Nephron (organoid): ENCODE results near the gene EXOSC3.
"Not testable (repeated sequence)": the region's sequence is repeated elsewhere in the genome, so short reads cannot be mapped to it uniquely, and the experiment has no call there.

Experiments
- H3K27ac Mint-ChIP-seq, 3 experiments: 2 replicates each; pipeline ENCODE4 v1.8.0; 2020; ENCODE audit warnings: mixed read lengths in 3 of 3, mild to moderate bottlenecking in 2 of 3, moderate library complexity in 1 of 3
- H3K27me3 Mint-ChIP-seq: 2 replicates; pipeline ENCODE4 v1.8.0; 2021; ENCODE audit warnings: low read depth, mild to moderate bottlenecking, moderate library complexity, mixed read lengths
- H3K36me3 Mint-ChIP-seq: 2 replicates; pipeline ENCODE4 v1.8.0; 2020; ENCODE audit warnings: low read depth, mixed read lengths
- H3K4me1 Mint-ChIP-seq: 2 replicates; pipeline ENCODE4 v1.8.0; 2020; ENCODE audit warnings: mixed read lengths
- H3K4me3 Mint-ChIP-seq, 3 experiments: 2 replicates each; pipeline ENCODE4 v1.8.0; 2020; ENCODE audit warnings: mild to moderate bottlenecking in 3 of 3, mixed read lengths in 3 of 3, moderate library complexity in 2 of 3
- H3K9me3 Mint-ChIP-seq: 2 replicates; pipeline ENCODE4 v1.8.0; 2020; ENCODE audit warnings: mixed read lengths
- TF ChIP-seq, protein P1 (sequence below), 3 experiments: fragments of 200-600 bp; sonication (generic); IDR thresholded peaks; one replicate each; pipeline ENCODE4 v1.5.0; 2021; ENCODE audit warnings: antibody characterized with exemption in 3 of 3; ENCODE audit not compliant: unreplicated experiment in 3 of 3

Gene EXOSC3

DNA sequence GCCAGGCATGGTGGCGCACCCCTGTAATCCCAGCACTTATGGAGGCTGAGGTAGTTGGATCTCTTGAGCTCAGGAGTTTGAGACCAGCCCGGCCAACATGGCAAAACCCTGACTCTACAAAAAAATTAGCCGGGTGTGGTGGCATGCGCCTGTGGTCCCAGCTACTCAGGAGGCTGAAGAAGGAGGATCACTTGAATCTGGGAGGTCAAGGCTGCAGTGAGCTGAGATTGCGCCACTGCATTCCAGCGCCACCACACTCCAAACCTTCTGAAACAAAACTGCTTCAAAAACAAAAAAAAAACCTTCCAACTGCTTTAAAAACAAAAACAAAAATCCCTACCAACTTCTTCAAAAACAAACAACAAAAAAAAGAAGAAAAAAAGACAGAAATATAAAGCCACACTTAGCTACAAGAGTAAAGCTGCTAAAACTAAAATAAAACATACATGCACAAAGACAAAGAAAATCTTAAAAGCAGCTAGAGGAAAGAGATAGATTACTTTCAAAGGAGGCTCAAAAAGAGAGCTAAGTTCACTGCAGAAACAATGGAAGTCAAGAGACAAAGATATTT is 27.1 kb upstream of the EXOSC3 start:
- no peak overlapping the region for H3K4me3 Mint-ChIP-seq
- no peaks in the 10 kb centered on the region for H3K4me1 Mint-ChIP-seq
- H3K27ac Mint-ChIP-seq, result no peak overlapping the region
- H3K9me3 Mint-ChIP-seq, result no peaks in the 10 kb centered on the region
- peaks cover 23% of the 10 kb centered on the region for H3K36me3 Mint-ChIP-seq
- TF ChIP-seq, protein P1, sequence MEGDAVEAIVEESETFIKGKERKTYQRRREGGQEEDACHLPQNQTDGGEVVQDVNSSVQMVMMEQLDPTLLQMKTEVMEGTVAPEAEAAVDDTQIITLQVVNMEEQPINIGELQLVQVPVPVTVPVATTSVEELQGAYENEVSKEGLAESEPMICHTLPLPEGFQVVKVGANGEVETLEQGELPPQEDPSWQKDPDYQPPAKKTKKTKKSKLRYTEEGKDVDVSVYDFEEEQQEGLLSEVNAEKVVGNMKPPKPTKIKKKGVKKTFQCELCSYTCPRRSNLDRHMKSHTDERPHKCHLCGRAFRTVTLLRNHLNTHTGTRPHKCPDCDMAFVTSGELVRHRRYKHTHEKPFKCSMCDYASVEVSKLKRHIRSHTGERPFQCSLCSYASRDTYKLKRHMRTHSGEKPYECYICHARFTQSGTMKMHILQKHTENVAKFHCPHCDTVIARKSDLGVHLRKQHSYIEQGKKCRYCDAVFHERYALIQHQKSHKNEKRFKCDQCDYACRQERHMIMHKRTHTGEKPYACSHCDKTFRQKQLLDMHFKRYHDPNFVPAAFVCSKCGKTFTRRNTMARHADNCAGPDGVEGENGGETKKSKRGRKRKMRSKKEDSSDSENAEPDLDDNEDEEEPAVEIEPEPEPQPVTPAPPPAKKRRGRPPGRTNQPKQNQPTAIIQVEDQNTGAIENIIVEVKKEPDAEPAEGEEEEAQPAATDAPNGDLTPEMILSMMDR (IDR thresholded peaks at IDR 0.05; ENCODE audit: unreplicated experiment in 3 of 3), result no peak
- H3K27me3 Mint-ChIP-seq, result no peaks in the 10 kb centered on the region

DNA sequence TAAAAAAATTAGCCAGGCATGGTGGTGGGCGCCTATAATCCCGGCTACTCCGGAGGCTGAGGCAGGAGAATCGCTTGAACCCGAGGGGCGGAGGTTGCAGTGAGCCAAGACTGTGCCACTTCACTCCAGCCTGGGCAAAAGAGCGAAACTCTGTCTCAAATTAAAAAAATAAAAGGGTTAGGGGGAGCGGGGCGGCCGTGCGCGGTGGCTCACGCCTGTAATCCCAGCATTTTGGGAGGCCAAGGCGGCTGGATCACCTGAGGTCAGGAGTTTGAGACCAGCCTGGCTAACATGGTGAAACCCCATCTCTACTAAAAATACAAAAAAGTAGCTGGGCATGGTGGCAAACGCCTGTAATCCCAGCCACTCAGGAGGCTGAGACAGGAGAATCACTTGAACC is 24.8 kb upstream of the EXOSC3 start:
- not testable (repeated sequence) for H3K27ac Mint-ChIP-seq, H3K9me3 Mint-ChIP-seq, H3K4me1 Mint-ChIP-seq, H3K4me3 Mint-ChIP-seq, H3K27me3 Mint-ChIP-seq
- H3K36me3 Mint-ChIP-seq, result peaks cover 29% of the 10 kb centered on the region

DNA sequence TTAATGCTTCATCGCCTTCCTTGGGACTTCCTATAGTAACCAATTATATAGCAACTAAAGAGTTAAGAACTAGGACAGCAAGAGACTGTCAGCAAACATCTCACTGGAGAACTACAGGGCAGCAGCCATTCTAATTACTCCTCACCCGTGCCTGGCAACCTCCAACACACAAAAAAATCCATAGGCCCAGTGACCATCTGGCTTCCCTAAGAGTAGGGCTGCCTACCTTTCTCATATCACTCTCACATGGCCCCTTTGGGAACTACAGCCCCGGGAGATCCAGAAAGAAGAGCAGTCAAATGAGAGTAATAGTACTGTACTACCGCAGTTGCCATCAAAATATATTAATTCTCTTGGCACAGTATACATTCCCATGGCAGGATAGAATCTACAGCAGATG is 21.4 kb upstream of the EXOSC3 start:
- no peaks in the 10 kb centered on the region for H3K9me3 Mint-ChIP-seq
- peaks cover 3% of the 10 kb centered on the region for H3K27me3 Mint-ChIP-seq
- no peak overlapping the region for H3K4me3 Mint-ChIP-seq
- TF ChIP-seq, protein P1 (IDR thresholded peaks at IDR 0.05; ENCODE audit: unreplicated experiment in 3 of 3), result no peak
- H3K36me3 Mint-ChIP-seq, result peaks cover 17% of the 10 kb centered on the region
- H3K4me1 Mint-ChIP-seq, result peaks cover 17% of the 10 kb centered on the region
- peak overlapping the region in 1 of 3 experiments; percentile 7 for H3K27ac Mint-ChIP-seq

DNA sequence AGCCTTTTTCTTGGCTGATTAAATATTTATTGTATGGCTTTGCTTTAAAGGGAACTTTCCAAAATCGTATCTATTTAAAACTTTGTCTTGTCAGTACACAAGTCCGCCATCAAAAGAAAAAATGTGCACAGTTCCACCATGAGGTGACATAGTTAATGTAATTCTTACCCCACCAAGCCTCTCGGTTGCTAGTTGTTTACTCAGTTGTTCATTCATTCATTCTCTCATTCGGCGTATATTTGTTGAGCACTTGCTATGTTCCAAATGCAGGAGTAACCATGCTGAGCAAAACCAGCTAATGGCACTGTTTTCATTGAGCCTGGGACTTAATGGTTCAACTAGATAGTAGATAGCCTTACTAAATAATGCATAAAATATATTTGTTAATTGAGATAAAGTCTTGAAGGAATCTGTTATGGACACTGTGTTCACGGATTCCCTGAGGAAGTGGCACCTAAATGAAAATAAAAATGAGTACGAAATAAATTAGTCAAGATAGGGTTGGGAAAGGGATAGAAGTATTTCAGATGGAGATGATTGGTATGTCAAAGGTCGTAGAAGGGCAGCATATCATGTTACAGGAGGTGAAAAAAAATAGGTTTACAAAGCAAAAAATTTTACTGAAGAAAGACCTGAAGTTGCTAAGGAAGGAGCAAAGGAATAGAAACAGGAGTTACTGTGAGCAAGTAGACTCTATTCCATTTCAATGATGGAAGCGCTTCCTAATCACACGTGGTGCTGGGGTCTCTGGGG is 17.3 kb upstream of the EXOSC3 start:
- peaks cover 7% of the 10 kb centered on the region for H3K36me3 Mint-ChIP-seq
- H3K27ac Mint-ChIP-seq, result peak overlapping the region; percentile 82 to 97 (median 93)
- peaks cover 17% of the 10 kb centered on the region for H3K4me1 Mint-ChIP-seq
- H3K9me3 Mint-ChIP-seq, result no peaks in the 10 kb centered on the region
- H3K4me3 Mint-ChIP-seq, result peak overlapping the region; percentile 94 to 98 (median 97)
- TF ChIP-seq, protein P1 (IDR thresholded peaks at IDR 0.05; ENCODE audit: unreplicated experiment in 3 of 3), result no peak
- peaks cover 3% of the 10 kb centered on the region for H3K27me3 Mint-ChIP-seq

DNA sequence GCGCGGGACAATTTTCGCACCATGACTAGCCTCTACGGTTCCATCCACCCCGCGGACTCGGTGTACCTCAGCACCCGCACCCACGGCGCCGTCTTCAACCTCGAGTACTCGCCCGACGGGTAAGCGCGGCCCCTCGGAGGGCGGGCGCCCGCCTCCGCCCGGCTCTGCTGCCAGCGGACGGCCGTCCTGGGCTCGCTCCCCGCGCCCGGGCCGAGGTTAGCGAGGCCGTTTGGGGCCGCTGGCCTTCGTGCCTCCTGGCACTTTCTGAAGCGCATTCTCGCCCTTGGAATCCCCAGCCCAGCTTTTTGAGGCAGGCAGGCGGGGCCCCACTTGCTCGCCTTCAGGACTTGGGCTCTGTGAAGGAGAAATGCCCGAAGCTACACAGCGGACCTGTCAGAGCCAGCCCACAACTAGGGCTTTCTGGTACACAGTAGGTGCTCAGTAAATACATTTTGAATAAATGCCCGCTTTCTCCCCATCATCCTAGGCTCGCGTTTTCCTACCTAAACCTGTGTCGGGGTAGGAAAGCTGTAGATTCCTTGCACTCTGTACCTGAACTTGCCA is 16.5 kb upstream of the EXOSC3 start:
- Mint-ChIP-seq H3K9me3 (no peaks in the 10 kb centered on the region), H3K4me3 (peak overlapping the region; percentile 94 to 98 (median 97)), H3K36me3 (peaks cover 7% of the 10 kb centered on the region), H3K27ac (peak overlapping the region; percentile 82 to 97 (median 93)), H3K27me3 (peaks cover 4% of the 10 kb centered on the region), H3K4me1 (peaks cover 17% of the 10 kb centered on the region)
- TF ChIP-seq, protein P1 (IDR thresholded peaks at IDR 0.05; ENCODE audit: unreplicated experiment in 3 of 3), result no peak

DNA sequence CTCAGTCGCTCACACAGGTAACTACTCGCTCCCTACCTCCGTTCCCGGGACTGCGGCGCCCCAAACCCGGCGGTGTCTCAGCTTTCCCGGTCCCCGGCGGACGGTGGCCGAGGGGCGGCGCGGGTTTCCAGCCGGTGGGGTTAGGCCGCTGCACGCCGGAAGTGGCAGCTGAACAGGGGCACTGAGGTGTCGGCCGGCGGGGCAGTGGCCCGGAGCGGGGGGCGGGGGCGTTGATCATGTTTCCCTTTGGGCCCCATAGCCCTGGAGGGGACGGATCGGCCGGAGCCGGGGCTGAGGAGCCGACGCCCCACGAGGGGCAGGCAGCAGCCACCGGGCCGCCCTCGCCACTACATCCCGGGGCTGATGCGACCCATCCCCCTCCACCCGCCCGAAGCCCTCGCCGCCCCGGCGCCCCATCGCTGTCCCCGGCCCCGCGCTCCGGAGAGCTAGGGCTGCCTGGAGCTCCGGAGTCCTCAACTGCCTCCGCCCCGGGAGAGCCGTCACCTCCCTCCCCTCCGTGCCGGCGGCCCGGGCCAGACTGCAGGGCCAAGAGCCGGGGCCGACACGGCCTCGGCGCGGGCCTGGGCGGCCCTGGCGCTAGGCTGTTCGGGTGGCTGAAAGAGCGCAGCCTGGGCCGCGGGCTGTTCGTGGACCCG is 15.9 kb upstream of the EXOSC3 start, which contains the start of gene DCAF10:
DCAF10 (plus strand) TSS at position 167 of the 656 bp plus-strand sequence; CDS start at position 237, 70 bp downstream.
- Mint-ChIP-seq H3K4me3 (peak within 1 kb of the TSS; percentile 94 to 98 (median 98)), H3K4me1 (peaks cover 17% of the 10 kb centered on the region), H3K36me3 (peaks cover 4% of the 10 kb centered on the region), H3K27me3 (peaks cover 8% of the 10 kb centered on the region), H3K9me3 (no peaks in the 10 kb centered on the region), H3K27ac (peak within 1 kb of the TSS; percentile 82 to 97 (median 96))
- TF ChIP-seq, protein P1 (IDR thresholded peaks at IDR 0.05; ENCODE audit: unreplicated experiment in 3 of 3), result no peak
